ENCODE results near the gene SUB1. TPM values are rescaled to one million over a fixed set of nuclear protein-coding genes. Genes with fewer than 3 reads are reported as not detected.
"Not testable (repeated sequence)": the region's sequence is repeated elsewhere in the genome, so short reads cannot be mapped to it uniquely, and the experiment has no call there.

The SUB1 gene
- total RNA-seq, 1 donor from 2014 or later = 128 TPM

DNA sequence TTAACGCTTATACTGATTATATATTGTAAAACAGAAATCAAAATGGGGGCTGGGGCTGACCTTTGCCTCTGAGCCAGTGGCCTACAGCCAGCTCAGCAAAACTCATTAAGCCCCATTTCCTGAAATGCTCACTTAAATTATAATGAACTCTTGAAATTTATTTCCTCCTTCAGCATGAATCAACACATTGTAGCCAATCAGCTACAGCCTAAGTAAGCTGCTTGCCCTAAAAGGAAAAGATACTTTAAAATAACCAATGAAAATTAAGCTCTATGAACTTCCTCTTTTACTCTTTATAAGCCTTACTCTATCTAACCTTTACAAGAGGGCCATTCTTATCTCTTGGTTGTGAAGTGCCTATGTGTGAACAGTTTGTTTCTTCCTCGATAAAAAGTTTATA lies 33.5 kb upstream of the SUB1 start:
- Histone ChIP-seq H3K36me3 (ENCODE audit: control insufficient read depth, insufficient read depth, low read length) (no peaks in the 10 kb centered on the region), H3K4me3 (ENCODE audit: low read depth, low read length) (no peak overlapping the region), H3K27me3 (ENCODE audit: control insufficient read depth, insufficient read depth, low read length) (no peaks in the 10 kb centered on the region)
- DNase-seq (ENCODE audit: low read depth) (no peak), FAIRE-seq (no peak)
- TF ChIP-seq, protein P1, sequence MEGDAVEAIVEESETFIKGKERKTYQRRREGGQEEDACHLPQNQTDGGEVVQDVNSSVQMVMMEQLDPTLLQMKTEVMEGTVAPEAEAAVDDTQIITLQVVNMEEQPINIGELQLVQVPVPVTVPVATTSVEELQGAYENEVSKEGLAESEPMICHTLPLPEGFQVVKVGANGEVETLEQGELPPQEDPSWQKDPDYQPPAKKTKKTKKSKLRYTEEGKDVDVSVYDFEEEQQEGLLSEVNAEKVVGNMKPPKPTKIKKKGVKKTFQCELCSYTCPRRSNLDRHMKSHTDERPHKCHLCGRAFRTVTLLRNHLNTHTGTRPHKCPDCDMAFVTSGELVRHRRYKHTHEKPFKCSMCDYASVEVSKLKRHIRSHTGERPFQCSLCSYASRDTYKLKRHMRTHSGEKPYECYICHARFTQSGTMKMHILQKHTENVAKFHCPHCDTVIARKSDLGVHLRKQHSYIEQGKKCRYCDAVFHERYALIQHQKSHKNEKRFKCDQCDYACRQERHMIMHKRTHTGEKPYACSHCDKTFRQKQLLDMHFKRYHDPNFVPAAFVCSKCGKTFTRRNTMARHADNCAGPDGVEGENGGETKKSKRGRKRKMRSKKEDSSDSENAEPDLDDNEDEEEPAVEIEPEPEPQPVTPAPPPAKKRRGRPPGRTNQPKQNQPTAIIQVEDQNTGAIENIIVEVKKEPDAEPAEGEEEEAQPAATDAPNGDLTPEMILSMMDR (IDR thresholded peaks at IDR 0.05; ENCODE audit: insufficient read depth, low read length, severe bottlenecking) = no peak

- not testable (repeated sequence) for H3K4me3 ChIP-seq (ENCODE audit: low read depth, low read length); FAIRE-seq; H3K27me3 ChIP-seq (ENCODE audit: control insufficient read depth, insufficient read depth, low read length); DNase-seq (ENCODE audit: low read depth); H3K36me3 ChIP-seq (ENCODE audit: control insufficient read depth, insufficient read depth, low read length)
Measured at GRCh38 chr5:32552491-32552890, 32.9 kb upstream of the SUB1 start.

DNA sequence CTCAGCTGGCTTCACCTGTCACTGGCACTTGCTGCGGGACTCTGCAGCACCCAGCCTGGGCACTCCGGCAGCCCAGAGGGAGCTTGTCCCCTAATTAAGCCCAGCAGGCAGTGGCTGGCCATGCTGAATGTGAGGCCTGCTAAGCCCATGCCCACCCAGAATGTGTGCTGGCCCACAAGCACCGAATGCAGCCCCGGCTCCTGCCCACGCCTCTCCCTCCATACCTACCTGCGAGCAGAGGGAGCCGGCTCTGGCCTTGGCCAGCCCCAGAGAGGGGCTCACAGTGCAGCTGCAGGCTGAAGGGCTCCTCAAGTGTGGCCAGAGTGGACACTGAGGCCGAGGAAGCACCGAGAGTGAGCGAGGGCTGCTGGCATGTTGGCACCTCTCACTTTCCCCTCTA lies 32.4 kb upstream of the SUB1 start:
- DNase-seq (ENCODE audit: low read depth) = no peak
- no peak for FAIRE-seq
- Histone ChIP-seq H3K4me3 (ENCODE audit: low read depth, low read length) (no peak overlapping the region), H3K36me3 (ENCODE audit: control insufficient read depth, insufficient read depth, low read length) (no peaks in the 10 kb centered on the region), H3K27me3 (ENCODE audit: control insufficient read depth, insufficient read depth, low read length) (no peaks in the 10 kb centered on the region)
- TF ChIP-seq, protein P1 (IDR thresholded peaks at IDR 0.05; ENCODE audit: insufficient read depth, low read length, severe bottlenecking) = no peak

GRCh38 chr5:32554181-32554780 lies 31.1 kb upstream of the SUB1 start:
- H3K36me3 ChIP-seq (ENCODE audit: control insufficient read depth, insufficient read depth, low read length); H3K27me3 ChIP-seq (ENCODE audit: control insufficient read depth, insufficient read depth, low read length); DNase-seq (ENCODE audit: low read depth); H3K4me3 ChIP-seq (ENCODE audit: low read depth, low read length); FAIRE-seq: not testable (repeated sequence)

- H3K4me3 ChIP-seq (ENCODE audit: low read depth, low read length); DNase-seq (ENCODE audit: low read depth); H3K27me3 ChIP-seq (ENCODE audit: control insufficient read depth, insufficient read depth, low read length); H3K36me3 ChIP-seq (ENCODE audit: control insufficient read depth, insufficient read depth, low read length); FAIRE-seq: not testable (repeated sequence)
Measured at GRCh38 chr5:32556543-32556942, 28.8 kb upstream of the SUB1 start.

DNA sequence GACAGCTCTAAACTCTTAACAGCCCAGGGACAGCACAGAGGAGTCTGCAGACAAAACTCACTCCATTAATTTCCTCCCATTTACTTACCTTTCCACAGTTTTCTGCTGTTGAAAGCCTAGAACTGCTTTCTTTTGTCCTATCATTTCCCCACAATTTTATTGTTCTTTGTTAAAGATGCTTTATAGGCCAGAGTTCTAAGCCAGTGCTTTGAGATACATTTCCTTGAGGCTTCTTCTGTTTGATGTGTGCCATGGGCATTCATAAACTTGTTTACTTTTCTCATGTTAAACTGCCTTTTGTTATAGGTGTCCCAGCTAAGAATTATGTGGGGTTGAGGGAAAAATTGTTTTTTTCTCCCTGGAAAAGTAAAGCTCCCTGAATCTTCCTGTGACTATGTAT lies 25.9 kb upstream of the SUB1 start:
- H3K36me3 ChIP-seq (ENCODE audit: control insufficient read depth, insufficient read depth, low read length) = no peaks in the 10 kb centered on the region
- FAIRE-seq (no peak), DNase-seq (ENCODE audit: low read depth) (no peak)
- TF ChIP-seq, protein P1 (IDR thresholded peaks at IDR 0.05; ENCODE audit: insufficient read depth, low read length, severe bottlenecking) = no peak
- H3K27me3 ChIP-seq (ENCODE audit: control insufficient read depth, insufficient read depth, low read length) = no peaks in the 10 kb centered on the region
- no peak overlapping the region for H3K4me3 ChIP-seq (ENCODE audit: low read depth, low read length)

GRCh38 chr5:32559921-32560320 lies 25.4 kb upstream of the SUB1 start:
- FAIRE-seq (no peak), DNase-seq (ENCODE audit: low read depth) (no peak)
- Histone ChIP-seq H3K27me3 (ENCODE audit: control insufficient read depth, insufficient read depth, low read length) (no peaks in the 10 kb centered on the region), H3K36me3 (ENCODE audit: control insufficient read depth, insufficient read depth, low read length) (no peaks in the 10 kb centered on the region), H3K4me3 (ENCODE audit: low read depth, low read length) (no peak overlapping the region)
- TF ChIP-seq, protein P1 (IDR thresholded peaks at IDR 0.05; ENCODE audit: insufficient read depth, low read length, severe bottlenecking) = no peak
